MCF 10A (cell line): ENCODE data around the gene DIP2C. TPM values are rescaled to one million over a fixed set of nuclear protein-coding genes. Genes with fewer than 3 reads are reported as not detected.

ENCODE experiments used
- BruUV-seq: library from RNA; stranded (reverse); fragments of 400-500 nt; replicated peaks from 2 replicates; lab custom pipeline; 2021; lab: Mats Ljungman, UMichigan
- CTCF ChIA-PET: fragments of 300-600 bp; sonication (Branson Sonifier 250); formaldehyde crosslinking; extraction: SDS; loops from one replicate; lab custom pipeline; 2021; ENCODE audit warnings: antibody characterized with exemption, inconsistent platforms; lab: Yijun Ruan, JAX
- POLR2A ChIA-PET: fragments of 300-600, 350-650 bp; sonication (Branson Sonifier 250); formaldehyde crosslinking; extraction: SDS; loops from one replicate; lab custom pipeline; 2020; ENCODE audit warnings: antibody characterized with exemption, inconsistent platforms; lab: Yijun Ruan, JAX
- DNase-seq: peaks from one replicate; pipeline ENCODE4 v3.0.0-alpha.2; 2018; ENCODE audit not compliant: unreplicated experiment
- H3K27ac Mint-ChIP-seq: one replicate; pipeline ENCODE4 v1.8.0; 2022; ENCODE audit warnings: mild to moderate bottlenecking, low read depth, mixed read lengths; ENCODE audit not compliant: unreplicated experiment
- H3K27me3 Mint-ChIP-seq: one replicate; pipeline ENCODE4 v1.8.0; 2022; ENCODE audit warnings: mixed read lengths; ENCODE audit not compliant: insufficient read depth, unreplicated experiment
- H3K36me3 Mint-ChIP-seq: one replicate; pipeline ENCODE4 v1.8.0; 2022; ENCODE audit warnings: mild to moderate bottlenecking, moderate library complexity, mixed read lengths; ENCODE audit not compliant: insufficient read depth, unreplicated experiment
- H3K4me1 Mint-ChIP-seq: one replicate; pipeline ENCODE4 v1.8.0; 2022; ENCODE audit warnings: mixed read lengths; ENCODE audit not compliant: insufficient read depth, unreplicated experiment
- H3K4me3 Mint-ChIP-seq: one replicate; pipeline ENCODE4 v1.8.0; 2022; ENCODE audit warnings: mild to moderate bottlenecking, moderate library complexity, mixed read lengths; ENCODE audit not compliant: unreplicated experiment
- H3K9me3 Mint-ChIP-seq: one replicate; pipeline ENCODE4 v1.8.0; 2022; ENCODE audit warnings: mixed read lengths; ENCODE audit not compliant: unreplicated experiment
- CTCF ChIP-seq: fragments of 200-600 bp; IDR thresholded peaks from one replicate; pipeline ENCODE4 v1.8.0; 2022; ENCODE audit warnings: antibody characterized with exemption, mild to moderate bottlenecking; ENCODE audit not compliant: unreplicated experiment
- intact Hi-C: fragments of 100-400 bp; cut with micrococcal nuclease; formaldehyde crosslinking; loops from 2 replicates; pipeline ENCODE4 v1.14.1; 2022
- total RNA-seq: library from RNA; stranded (reverse); gene quantifications from 2 replicates; pipeline ENCODE4 v1.2.3, GENCODE V29; 2022

The DIP2C gene
- total RNA-seq, 1 experiment from 2014 or later = 0.37 TPM

DNA sequence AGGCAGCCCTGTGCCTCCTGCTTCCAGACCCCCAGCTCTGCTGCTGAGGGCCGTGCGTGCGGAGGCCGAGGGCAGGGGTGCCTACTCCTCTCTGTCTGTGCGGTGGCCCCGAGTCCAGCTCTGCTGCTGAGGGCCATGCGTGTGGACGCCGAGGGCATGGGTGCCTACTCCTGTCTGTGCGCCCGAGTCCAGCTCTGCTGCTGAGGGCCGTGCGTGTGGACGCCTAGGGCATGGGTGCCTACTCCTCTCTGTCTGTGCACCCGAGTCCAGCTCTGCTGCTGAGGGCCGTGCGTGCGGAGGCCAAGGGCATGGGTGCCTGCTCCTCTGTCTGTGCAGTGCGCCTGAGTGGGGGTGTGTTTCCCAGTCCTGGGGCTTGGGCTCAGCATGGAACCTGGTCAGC is 411.5 kb downstream of the DIP2C start:
- intact Hi-C loops = no loop called here
- CTCF ChIA-PET = interaction anchor here (1.5 kb wide), 1 partner anchor 24 kb away, joined by 5 read pairs; no protein-coding TSS in a partner anchor
- no peak for TF ChIP-seq CTCF
- no peak for DNase-seq
- no TSS peak for BruUV-seq
- H3K4me3 Mint-ChIP-seq = no peak overlapping the region
- no peaks in the 10 kb centered on the region for H3K9me3 Mint-ChIP-seq
- POLR2A ChIA-PET = no interaction called here
- peaks cover 11% of the 10 kb centered on the region for H3K27me3 Mint-ChIP-seq
- H3K36me3 Mint-ChIP-seq = no peaks in the 10 kb centered on the region
- H3K4me1 Mint-ChIP-seq = no peaks in the 10 kb centered on the region
- H3K27ac Mint-ChIP-seq = no peak overlapping the region

DNA sequence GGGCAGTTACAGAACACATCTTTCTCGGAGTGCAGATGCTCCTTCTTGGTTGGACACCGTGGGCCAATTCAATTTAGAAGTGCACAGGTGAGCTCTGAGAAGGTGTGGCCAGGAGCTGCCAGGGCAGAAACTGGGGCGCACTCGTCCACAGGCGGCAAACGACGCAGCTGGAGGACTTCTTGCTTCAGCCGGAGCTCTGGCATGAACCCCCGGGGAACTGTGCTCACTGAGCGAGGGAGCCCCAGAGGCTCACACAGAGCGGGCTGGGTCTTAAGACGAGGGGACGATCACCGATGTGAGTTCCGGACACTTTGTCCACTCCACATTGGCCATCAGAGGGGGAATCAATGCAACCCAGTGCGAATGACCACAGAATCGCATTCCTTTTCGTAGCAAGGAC is 413.8 kb downstream of the DIP2C start:
- POLR2A ChIA-PET = no interaction called here
- intact Hi-C loops = no loop called here

DNA sequence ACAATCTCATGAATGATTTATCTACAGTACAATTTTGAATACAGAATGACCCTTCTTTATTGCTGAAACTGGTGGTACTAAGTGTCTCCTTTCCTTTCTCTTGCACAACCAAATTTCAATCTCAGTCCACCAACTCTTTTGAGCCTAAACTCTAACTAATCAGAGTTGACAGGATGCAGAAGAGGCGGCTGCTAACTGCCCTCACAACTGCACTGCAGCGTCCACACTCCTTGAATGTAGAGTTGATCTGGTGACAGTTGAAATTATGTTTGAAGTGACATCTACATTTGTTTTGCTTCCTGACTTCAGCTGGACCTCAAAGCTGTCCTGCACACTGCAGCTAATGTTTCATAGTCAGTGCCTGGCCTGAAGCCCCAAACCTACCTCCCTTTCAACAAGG is 414.6 kb downstream of the DIP2C start:
- H3K27me3 Mint-ChIP-seq = peaks cover 11% of the 10 kb centered on the region
- intact Hi-C loops = no loop called here
- ChIA-PET CTCF (interaction anchor here (0.6 kb wide), 1 partner anchor 252 kb away, joined by 3 read pairs; no protein-coding TSS in a partner anchor), POLR2A (no interaction called here)
- no TSS peak for BruUV-seq
- H3K4me1 Mint-ChIP-seq = no peaks in the 10 kb centered on the region
- no peaks in the 10 kb centered on the region for H3K36me3 Mint-ChIP-seq
- no peak for DNase-seq
- no peaks in the 10 kb centered on the region for H3K9me3 Mint-ChIP-seq
- no peak overlapping the region for H3K27ac Mint-ChIP-seq
- H3K4me3 Mint-ChIP-seq = no peak overlapping the region
- TF ChIP-seq CTCF = no peak

More for the DNA sequence above, 413.8 kb downstream of the DIP2C start:
- Mint-ChIP-seq H3K4me1 (no peaks in the 10 kb centered on the region), H3K4me3 (no peak overlapping the region), H3K27ac (no peak overlapping the region), H3K27me3 (peaks cover 11% of the 10 kb centered on the region), H3K36me3 (no peaks in the 10 kb centered on the region), H3K9me3 (no peaks in the 10 kb centered on the region)
- CTCF ChIA-PET = no interaction called here
- BruUV-seq = no TSS peak
- no peak for DNase-seq
- no peak for TF ChIP-seq CTCF

DNA sequence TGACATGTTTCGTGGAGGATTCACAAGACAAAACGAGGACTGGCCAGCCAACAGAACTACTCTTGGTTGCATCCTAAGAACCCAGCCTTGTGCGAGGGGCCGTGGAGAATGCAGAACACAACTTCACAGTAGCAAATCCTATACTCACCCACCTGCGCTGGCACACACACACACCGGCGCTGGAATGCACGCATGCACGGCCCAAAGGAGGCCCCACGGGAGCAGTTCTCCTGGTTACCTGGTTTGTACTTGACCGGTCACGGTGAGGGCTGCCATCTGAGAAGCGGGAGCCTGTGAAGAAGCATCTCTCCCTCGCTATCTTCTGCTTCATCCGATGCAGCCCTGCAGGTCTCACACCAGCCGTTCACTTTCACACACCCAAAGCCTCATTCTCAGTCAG is 416.4 kb downstream of the DIP2C start:
- intact Hi-C loops = no loop called here
- Mint-ChIP-seq H3K27ac (no peak overlapping the region), H3K27me3 (peaks cover 11% of the 10 kb centered on the region), H3K36me3 (no peaks in the 10 kb centered on the region), H3K4me3 (no peak overlapping the region), H3K4me1 (no peaks in the 10 kb centered on the region), H3K9me3 (no peaks in the 10 kb centered on the region)
- DNase-seq = no peak
- POLR2A ChIA-PET = interaction anchor here (0.7 kb wide), 2 partner anchors 9 to 65 kb away, joined by 3 read pairs; no protein-coding TSS in a partner anchor
- TF ChIP-seq CTCF = no peak
- BruUV-seq = no TSS peak
- CTCF ChIA-PET = no interaction called here
